HCT116 (cell line): ENCODE data around the gene GSTA1. TPM values are rescaled to one million over a fixed set of nuclear protein-coding genes. Genes with fewer than 3 reads are reported as not detected.
"Not testable (repeated sequence)": the region's sequence is repeated elsewhere in the genome, so short reads cannot be mapped to it uniquely, and the experiment has no call there.

ENCODE experiments used
- ATAC-seq: fragments of 200-7000 bp; cut with Tn5 transposase; 2 replicates; pipeline ENCODE4 v1.9.1; 2020; ENCODE audit warnings: mild to moderate bottlenecking, moderate library complexity
- BruUV-seq: library from RNA; stranded (reverse); fragments of 400-500 nt; replicated peaks from 2 replicates; lab custom pipeline; 2021; lab: Mats Ljungman, UMichigan
- CTCF ChIA-PET: fragments of 300-600 bp; sonication (Branson Sonifier 250); formaldehyde crosslinking; loops from one replicate; lab custom pipeline; 2021; ENCODE audit warnings: antibody characterized with exemption; lab: Charles Lee
- POLR2A ChIA-PET: fragments of 300-600, 350-600 bp; sonication (Branson Sonifier 250); formaldehyde crosslinking; loops from one replicate; lab custom pipeline; 2021; ENCODE audit warnings: antibody characterized with exemption; lab: Charles Lee
- RAD21 ChIA-PET, 2 experiments: fragments of 300-600 bp; sonication (Branson Sonifier 250); formaldehyde crosslinking; loops; one replicate each; lab custom pipeline; 2023; ENCODE audit warnings: low total read pairs in 2 of 2; ENCODE audit not compliant: uncharacterized antibody in 2 of 2, unreplicated experiment in 2 of 2, low non-redundant PET in 1 of 2; lab: Charles Lee
- DNase-seq: peaks from one replicate; pipeline ENCODE4 v3.0.0-alpha.2; 2010; ENCODE audit warnings: low read depth, low spot score
- H2AFZ ChIP-seq: fragments of 200-600 bp; shearing (Covaris generic), sonication (generic); 2 replicates; pipeline ENCODE4 v1.6.1; 2017; ENCODE audit warnings: low read depth, mixed run types, mixed read lengths, antibody characterized with exemption, low read length; ENCODE audit not compliant: poor library complexity, severe bottlenecking
- H3K27ac ChIP-seq: 2 replicates; pipeline ENCODE4 v1.5.1; 2012; ENCODE audit warnings: low read depth, low read length
- H3K27me3 ChIP-seq: fragments of 200-600 bp; sonication (generic); 2 replicates; pipeline ENCODE4 v1.6.1; 2016; ENCODE audit warnings: mixed run types, low read length, mixed read lengths; ENCODE audit not compliant: insufficient read depth
- H3K36me3 ChIP-seq, 2 experiments: fragments of 200-500 bp in 1 of 2; fragments of 200-600 bp in 1 of 2; sonication (Bioruptor generic) in 1 of 2; sonication (generic) in 1 of 2; 2 replicates each; pipeline versions ENCODE4 v1.5.1 to v1.6.1; 2014 to 2016; ENCODE audit warnings: low read length in 2 of 2, inconsistent platforms in 1 of 2, mixed read lengths in 1 of 2, mixed run types in 1 of 2; ENCODE audit not compliant: insufficient read depth in 2 of 2, control insufficient read depth in 1 of 2
- H3K4me1 ChIP-seq, 2 experiments: fragments of 200-600 bp in 1 of 2; sonication (generic) in 1 of 2; 2 replicates each; pipeline versions ENCODE4 v1.5.1 to v1.6.1; 2012 to 2017; ENCODE audit warnings: low read length in 2 of 2, inconsistent platforms in 1 of 2, mild to moderate bottlenecking in 1 of 2, mixed read lengths in 1 of 2, mixed run types in 1 of 2, moderate library complexity in 1 of 2; ENCODE audit not compliant: insufficient read depth in 2 of 2, control insufficient read depth in 1 of 2
- H3K4me2 ChIP-seq: fragments of 200-600 bp; sonication (generic); 2 replicates; pipeline ENCODE4 v1.6.1; 2017; ENCODE audit warnings: mixed run types, low read length, mixed read lengths
- H3K4me3 ChIP-seq, 2 experiments: fragments of 200-600 bp in 1 of 2; sonication (generic) in 1 of 2; replicated peaks in 1 of 2; 2 replicates each; pipeline ENCODE4 v1.5.1; 2011 to 2016; ENCODE audit warnings: low read length in 2 of 2, control low read depth in 1 of 2, low read depth in 1 of 2, mild to moderate bottlenecking in 1 of 2, mixed read lengths in 1 of 2, mixed run types in 1 of 2
- H3K79me2 ChIP-seq: fragments of 200-600 bp; sonication (generic); 2 replicates; pipeline ENCODE4 v1.6.1; 2017; ENCODE audit warnings: mild to moderate bottlenecking, mixed run types, low read length, moderate library complexity, mixed read lengths; ENCODE audit not compliant: insufficient read depth
- H3K9ac ChIP-seq: fragments of 200-600 bp; sonication (generic); 2 replicates; pipeline ENCODE4 v1.6.1; 2016; ENCODE audit warnings: low read length, mixed read lengths
- H3K9me2 ChIP-seq: fragments of 200-600 bp; sonication (generic), shearing (Covaris generic); 2 replicates; pipeline ENCODE4 v1.6.1; 2017; ENCODE audit warnings: mixed run types, mild to moderate bottlenecking, moderate library complexity; ENCODE audit not compliant: insufficient read depth
- H3K9me3 ChIP-seq, 2 experiments: fragments of 200-500 bp in 1 of 2; fragments of 200-600 bp in 1 of 2; sonication (Bioruptor generic) in 1 of 2; sonication (generic) in 1 of 2; 2 replicates each; pipeline ENCODE4 v1.6.1; 2014 to 2017; ENCODE audit warnings: low read length in 2 of 2, mixed read lengths in 2 of 2, inconsistent platforms in 1 of 2, low read depth in 1 of 2, mild to moderate bottlenecking in 1 of 2, mixed run types in 1 of 2, moderate library complexity in 1 of 2; ENCODE audit not compliant: control insufficient read depth in 1 of 2, insufficient read depth in 1 of 2
- H4K20me1 ChIP-seq: fragments of 200-600 bp; sonication (generic), shearing (Covaris generic); 2 replicates; pipeline ENCODE4 v1.6.1; 2017; ENCODE audit warnings: mixed run types, mild to moderate bottlenecking, moderate library complexity; ENCODE audit not compliant: insufficient read depth
- CTCF ChIP-seq, 3 experiments: fragments of 200-600 bp in 1 of 3; sonication (generic) in 1 of 3; IDR thresholded peaks in 2 of 3; conservative IDR thresholded peaks in 1 of 3; 2 replicates each; pipeline ENCODE4 v1.5.1; 2012 to 2017; ENCODE audit warnings: low read depth in 2 of 3, low read length in 2 of 3, antibody characterized with exemption in 1 of 3, borderline replicate concordance in 1 of 3, control low read depth in 1 of 3, mild to moderate bottlenecking in 1 of 3, mixed read lengths in 1 of 3, mixed run types in 1 of 3, moderate library complexity in 1 of 3; ENCODE audit not compliant: insufficient read depth in 1 of 3
- ELF1 ChIP-seq: IDR thresholded peaks from 2 replicates; pipeline ENCODE4 v1.6.1; 2012; ENCODE audit warnings: low read depth, borderline replicate concordance
- EZH2phosphoT487 ChIP-seq: fragments of 200-600 bp; IDR thresholded peaks from 2 replicates; pipeline ENCODE4 v1.6.1; 2018; ENCODE audit warnings: antibody characterized with exemption, borderline replicate concordance
- MAX ChIP-seq: IDR thresholded peaks from 2 replicates; pipeline ENCODE4 v1.6.1; 2012
- POLR2AphosphoS5 ChIP-seq: IDR thresholded peaks from 2 replicates; pipeline ENCODE4 v1.6.1; 2011; ENCODE audit warnings: mild to moderate bottlenecking, low read depth, low read length, moderate library complexity
- RAD21 ChIP-seq: IDR thresholded peaks from 2 replicates; pipeline ENCODE4 v1.6.1; 2012; ENCODE audit warnings: low read depth, mild to moderate bottlenecking
- SRF ChIP-seq: IDR thresholded peaks from 2 replicates; pipeline ENCODE4 v1.6.1; 2012; ENCODE audit warnings: low read depth
- ZFX ChIP-seq: fragments of 450-650 bp; IDR thresholded peaks from 2 replicates; pipeline ENCODE4 v1.6.1; 2017
- ZNF274 ChIP-seq: fragments of 200-500 bp; sonication (Bioruptor generic); IDR thresholded peaks from 2 replicates; pipeline ENCODE4 v1.6.1; 2014; ENCODE audit warnings: mild to moderate bottlenecking, low read depth, low read length, inconsistent platforms
- intact Hi-C: fragments of 100-400 bp; cut with micrococcal nuclease; formaldehyde crosslinking; loops from 2 replicates; pipeline ENCODE4 v1.10.0; 2022
- total RNA-seq: library from RNA; stranded (reverse); gene quantifications from one replicate; pipeline ENCODE4 v1.2.1, GENCODE V29; 2021; ENCODE audit not compliant: unreplicated experiment

GSTA1 gene
- total RNA-seq, 1 experiment from 2014 or later, result 0.57 TPM

- TF ChIP-seq EZH2phosphoT487 (no peak), ZFX (no peak), RAD21 (no peak), MAX (no peak)
- TF ChIP-seq, all 23 proteins: peak for 0
These were observed 30.9 kb upstream of the GSTA1 start (continued) for GRCh38 chr6:52834481-52834880.

- not testable (repeated sequence) for H3K27ac ChIP-seq, ATAC-seq
These were observed 27.3 kb upstream of the GSTA1 start for GRCh38 chr6:52830869-52831268.

GRCh38 chr6:52829046-52829817 is 25.6 kb upstream of the GSTA1 start:
- BruUV-seq, result no TSS peak
- intact Hi-C loops, result no loop called here
- H3K4me2 ChIP-seq, result no peak overlapping the region
- POLR2A ChIA-PET, result no interaction called here
- no peak overlapping the region for H3K4me3 ChIP-seq
- no peaks in the 10 kb centered on the region for H4K20me1 ChIP-seq
- H3K9me3 ChIP-seq, result no peaks in the 10 kb centered on the region
- H3K9me2 ChIP-seq, result no peaks in the 10 kb centered on the region
- H3K27ac ChIP-seq, result no peak overlapping the region
- no peaks in the 10 kb centered on the region for H3K27me3 ChIP-seq
- no peak for TF ChIP-seq POLR2AphosphoS5
- no peak for TF ChIP-seq ZNF274
- no peak for TF ChIP-seq ELF1
- no peak for TF ChIP-seq SRF
- no peak for TF ChIP-seq CTCF (IDR thresholded peaks at IDR 0.05 in 2 of 3, conservative IDR thresholded peaks at IDR 0.05 in 1 of 3; ENCODE audit: borderline replicate concordance in 1 of 3, insufficient read depth in 1 of 3, low read depth in 2 of 3, low read length in 2 of 3)
- no peaks in the 10 kb centered on the region for H3K36me3 ChIP-seq
- H3K9ac ChIP-seq, result no peak overlapping the region
- RAD21 ChIA-PET, result no interaction called here
- CTCF ChIA-PET, result no interaction called here
- no peak overlapping the region for H2AFZ ChIP-seq
- no peaks in the 10 kb centered on the region for H3K79me2 ChIP-seq
- ATAC-seq (no peak), DNase-seq (no peak)
- H3K4me1 ChIP-seq, result no peaks in the 10 kb centered on the region

More at GRCh38 chr6:52830869-52831268, 27.3 kb upstream of the GSTA1 start:
- H3K9me2 ChIP-seq, H3K9ac ChIP-seq, DNase-seq, RAD21 ChIA-PET, H4K20me1 ChIP-seq, CTCF ChIA-PET, H3K4me2 ChIP-seq, H3K27me3 ChIP-seq, H3K36me3 ChIP-seq, intact Hi-C loops, H3K79me2 ChIP-seq, H2AFZ ChIP-seq, H3K4me1 ChIP-seq, H3K4me3 ChIP-seq, H3K9me3 ChIP-seq, POLR2A ChIA-PET, BruUV-seq: not testable (repeated sequence)

GRCh38 chr6:52828621-52829020 is 25.0 kb upstream of the GSTA1 start:
- H3K9me3 ChIP-seq, H3K4me3 ChIP-seq, H2AFZ ChIP-seq, RAD21 ChIA-PET, H3K79me2 ChIP-seq, ATAC-seq, H3K9ac ChIP-seq, H3K27ac ChIP-seq, H3K36me3 ChIP-seq, DNase-seq, CTCF ChIA-PET, H3K9me2 ChIP-seq, BruUV-seq, POLR2A ChIA-PET, intact Hi-C loops, H4K20me1 ChIP-seq, H3K27me3 ChIP-seq, H3K4me1 ChIP-seq, H3K4me2 ChIP-seq: not testable (repeated sequence)
